ENCODE results near the gene ARFIP1. TPM values are rescaled to one million over a fixed set of nuclear protein-coding genes. Genes with fewer than 3 reads are reported as not detected.
"Not testable (repeated sequence)": the region's sequence is repeated elsewhere in the genome, so short reads cannot be mapped to it uniquely, and the experiment has no call there.

Gene ARFIP1
- polyA plus RNA-seq, 1 donor from 2014 or later: 35.1 TPM

GRCh38 chr4:152892974-152893373 lies 113.2 kb downstream of the ARFIP1 start:
- H3K9ac ChIP-seq (ENCODE audit: low read length): no peak overlapping the region
- no peaks in the 10 kb centered on the region for H3K79me2 ChIP-seq (replicated peaks; ENCODE audit: insufficient read depth, low read length)
- H3K9me3 ChIP-seq (ENCODE audit: low read length): no peaks in the 10 kb centered on the region
- no peak overlapping the region for H3K4me3 ChIP-seq (ENCODE audit: low read length)
- no peaks in the 10 kb centered on the region for H3K27me3 ChIP-seq (ENCODE audit: insufficient read depth, low read depth, low read length)
- TF ChIP-seq EZH2 (IDR thresholded peaks at IDR 0.05; ENCODE audit: borderline replicate concordance, insufficient read depth, low read length, poor library complexity, severe bottlenecking): no peak
- no peaks in the 10 kb centered on the region for H4K20me1 ChIP-seq (ENCODE audit: insufficient read depth)
- H3K36me3 ChIP-seq (ENCODE audit: insufficient read depth, low read length): peaks cover 5% of the 10 kb centered on the region
- no peaks in the 10 kb centered on the region for H3F3A ChIP-seq (ENCODE audit: insufficient read depth, low read length, poor library complexity, severe bottlenecking)
- no peak overlapping the region for H2AFZ ChIP-seq (ENCODE audit: low read depth, low read length)
- H3K9me2 ChIP-seq (ENCODE audit: insufficient read depth, low read length): no peaks in the 10 kb centered on the region
- H3K27ac ChIP-seq (ENCODE audit: low read length): no peak overlapping the region
- H3K4me2 ChIP-seq (ENCODE audit: low read length): no peak overlapping the region

- Histone ChIP-seq H3K4me2 (ENCODE audit: low read length) (no peak overlapping the region), H3K9me3 (ENCODE audit: low read length) (no peaks in the 10 kb centered on the region), H4K20me1 (ENCODE audit: insufficient read depth) (no peaks in the 10 kb centered on the region), H3K9me2 (ENCODE audit: insufficient read depth, low read length) (no peaks in the 10 kb centered on the region), H3F3A (ENCODE audit: insufficient read depth, low read length, poor library complexity, severe bottlenecking) (no peaks in the 10 kb centered on the region), H3K27ac (ENCODE audit: low read length) (no peak overlapping the region), H3K79me2 (replicated peaks; ENCODE audit: insufficient read depth, low read length) (no peaks in the 10 kb centered on the region), H3K4me3 (ENCODE audit: low read length) (no peak overlapping the region), H3K27me3 (ENCODE audit: insufficient read depth, low read depth, low read length) (no peaks in the 10 kb centered on the region), H3K9ac (ENCODE audit: low read length) (no peak overlapping the region), H2AFZ (ENCODE audit: low read depth, low read length) (no peak overlapping the region), H3K36me3 (ENCODE audit: insufficient read depth, low read length) (peaks cover 5% of the 10 kb centered on the region)
- TF ChIP-seq SMC3 (conservative IDR thresholded peaks at IDR 0.05; ENCODE audit: poor library complexity) (no peak), POLR2AphosphoS5 (IDR thresholded peaks at IDR 0.05) (no peak), MXI1 (conservative IDR thresholded peaks at IDR 0.05; ENCODE audit: poor library complexity, severe bottlenecking) (no peak), CTCF (IDR thresholded peaks at IDR 0.05; ENCODE audit: poor library complexity, severe bottlenecking) (no peak)
Measured at GRCh38 chr4:152894673-152895072, 114.9 kb downstream of the ARFIP1 start.

GRCh38 chr4:152896811-152897210 lies 117.1 kb downstream of the ARFIP1 start:
- Histone ChIP-seq H3K36me3 (ENCODE audit: insufficient read depth, low read length) (peaks cover 5% of the 10 kb centered on the region), H3K27ac (ENCODE audit: low read length) (no peak overlapping the region), H3K4me3 (ENCODE audit: low read length) (no peak overlapping the region), H3K27me3 (ENCODE audit: insufficient read depth, low read depth, low read length) (no peaks in the 10 kb centered on the region), H3K79me2 (replicated peaks; ENCODE audit: insufficient read depth, low read length) (no peaks in the 10 kb centered on the region), H3K9me2 (ENCODE audit: insufficient read depth, low read length) (no peaks in the 10 kb centered on the region), H3K9me3 (ENCODE audit: low read length) (no peaks in the 10 kb centered on the region), H3F3A (ENCODE audit: insufficient read depth, low read length, poor library complexity, severe bottlenecking) (no peaks in the 10 kb centered on the region), H3K4me2 (ENCODE audit: low read length) (no peak overlapping the region), H3K9ac (ENCODE audit: low read length) (no peak overlapping the region), H4K20me1 (ENCODE audit: insufficient read depth) (no peaks in the 10 kb centered on the region), H2AFZ (ENCODE audit: low read depth, low read length) (no peak overlapping the region)
- TF ChIP-seq CTCF (IDR thresholded peaks at IDR 0.05; ENCODE audit: poor library complexity, severe bottlenecking) (no peak), RAD21 (conservative IDR thresholded peaks at IDR 0.05) (no peak)

GRCh38 chr4:152898133-152898532 lies 118.4 kb downstream of the ARFIP1 start:
- not testable (repeated sequence) for H3K79me2 ChIP-seq (replicated peaks; ENCODE audit: insufficient read depth, low read length); H3K27ac ChIP-seq (ENCODE audit: low read length); H2AFZ ChIP-seq (ENCODE audit: low read depth, low read length); H3K27me3 ChIP-seq (ENCODE audit: insufficient read depth, low read depth, low read length); H3K4me3 ChIP-seq (ENCODE audit: low read length); H3K4me2 ChIP-seq (ENCODE audit: low read length); H4K20me1 ChIP-seq (ENCODE audit: insufficient read depth); H3K9ac ChIP-seq (ENCODE audit: low read length); H3F3A ChIP-seq (ENCODE audit: insufficient read depth, low read length, poor library complexity, severe bottlenecking); H3K9me2 ChIP-seq (ENCODE audit: insufficient read depth, low read length); H3K36me3 ChIP-seq (ENCODE audit: insufficient read depth, low read length); H3K9me3 ChIP-seq (ENCODE audit: low read length)
